ENCODE results near the gene LIN9.
"Not testable (repeated sequence)": the region's sequence is repeated elsewhere in the genome, so short reads cannot be mapped to it uniquely, and the experiment has no call there.

LIN9 gene

GRCh38 chr1:226268421-226269124, 40.4 kb downstream of the LIN9 start:
- Histone ChIP-seq H3K27ac (ENCODE audit: low read length) (no peak overlapping the region), H3K4me3 (ENCODE audit: low read length) (no peak overlapping the region), H3K4me1 (ENCODE audit: low read length) (no peaks in the 10 kb centered on the region), H3K27me3 (ENCODE audit: low read depth, low read length) (no peaks in the 10 kb centered on the region), H4K20me1 (ENCODE audit: insufficient read depth, low read length) (no peaks in the 10 kb centered on the region), H3K9me3 (ENCODE audit: insufficient read depth, low read length) (no peaks in the 10 kb centered on the region), H3K36me3 (replicated peaks; ENCODE audit: low read depth, low read length) (peaks cover 19% of the 10 kb centered on the region), H3K9ac (ENCODE audit: low read length) (no peak overlapping the region), H3K4me2 (ENCODE audit: low read length) (no peak overlapping the region), H2AFZ (ENCODE audit: low read depth, low read length) (no peak overlapping the region), H3K79me2 (ENCODE audit: low read length) (no peaks in the 10 kb centered on the region)
- no peak for TF ChIP-seq EZH2phosphoT487 (IDR thresholded peaks at IDR 0.05; ENCODE audit: low read depth)
- TF ChIP-seq, protein P1, sequence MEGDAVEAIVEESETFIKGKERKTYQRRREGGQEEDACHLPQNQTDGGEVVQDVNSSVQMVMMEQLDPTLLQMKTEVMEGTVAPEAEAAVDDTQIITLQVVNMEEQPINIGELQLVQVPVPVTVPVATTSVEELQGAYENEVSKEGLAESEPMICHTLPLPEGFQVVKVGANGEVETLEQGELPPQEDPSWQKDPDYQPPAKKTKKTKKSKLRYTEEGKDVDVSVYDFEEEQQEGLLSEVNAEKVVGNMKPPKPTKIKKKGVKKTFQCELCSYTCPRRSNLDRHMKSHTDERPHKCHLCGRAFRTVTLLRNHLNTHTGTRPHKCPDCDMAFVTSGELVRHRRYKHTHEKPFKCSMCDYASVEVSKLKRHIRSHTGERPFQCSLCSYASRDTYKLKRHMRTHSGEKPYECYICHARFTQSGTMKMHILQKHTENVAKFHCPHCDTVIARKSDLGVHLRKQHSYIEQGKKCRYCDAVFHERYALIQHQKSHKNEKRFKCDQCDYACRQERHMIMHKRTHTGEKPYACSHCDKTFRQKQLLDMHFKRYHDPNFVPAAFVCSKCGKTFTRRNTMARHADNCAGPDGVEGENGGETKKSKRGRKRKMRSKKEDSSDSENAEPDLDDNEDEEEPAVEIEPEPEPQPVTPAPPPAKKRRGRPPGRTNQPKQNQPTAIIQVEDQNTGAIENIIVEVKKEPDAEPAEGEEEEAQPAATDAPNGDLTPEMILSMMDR (IDR thresholded peaks at IDR 0.05; ENCODE audit: low read depth, low read length): no peak

DNA sequence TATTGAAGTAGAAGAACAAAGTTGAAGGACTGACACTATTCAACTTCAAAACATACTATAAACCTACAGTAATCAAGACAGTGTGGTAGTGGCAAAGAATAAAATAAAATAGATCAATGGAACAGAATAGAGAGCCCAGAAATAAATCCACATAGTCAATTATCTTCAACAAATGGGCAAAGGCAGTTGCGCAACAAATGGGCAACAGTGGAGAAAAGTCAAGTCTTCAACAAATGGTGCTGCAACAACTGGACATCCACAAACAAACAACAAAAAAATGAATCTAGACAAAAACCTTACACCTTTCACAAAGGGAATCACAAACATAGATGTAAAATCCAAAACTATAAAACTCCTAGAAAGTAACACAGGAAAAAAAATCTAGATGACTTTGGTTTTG, 47.1 kb downstream of the LIN9 start:
- Histone ChIP-seq H3K4me2 (ENCODE audit: low read length) (no peak overlapping the region), H3K9ac (ENCODE audit: low read length) (no peak overlapping the region), H3K27ac (ENCODE audit: low read length) (no peak overlapping the region), H3K27me3 (ENCODE audit: low read depth, low read length) (no peaks in the 10 kb centered on the region), H2AFZ (ENCODE audit: low read depth, low read length) (no peak overlapping the region), H3K4me1 (ENCODE audit: low read length) (no peaks in the 10 kb centered on the region), H3K4me3 (ENCODE audit: low read length) (no peak overlapping the region), H3K9me3 (ENCODE audit: insufficient read depth, low read length) (peaks cover 4% of the 10 kb centered on the region), H3K36me3 (replicated peaks; ENCODE audit: low read depth, low read length) (peaks cover 37% of the 10 kb centered on the region), H4K20me1 (ENCODE audit: insufficient read depth, low read length) (no peaks in the 10 kb centered on the region), H3K79me2 (ENCODE audit: low read length) (no peaks in the 10 kb centered on the region)
- no peak for TF ChIP-seq EZH2phosphoT487 (IDR thresholded peaks at IDR 0.05; ENCODE audit: low read depth)
- TF ChIP-seq, protein P1 (IDR thresholded peaks at IDR 0.05; ENCODE audit: low read depth, low read length): no peak

DNA sequence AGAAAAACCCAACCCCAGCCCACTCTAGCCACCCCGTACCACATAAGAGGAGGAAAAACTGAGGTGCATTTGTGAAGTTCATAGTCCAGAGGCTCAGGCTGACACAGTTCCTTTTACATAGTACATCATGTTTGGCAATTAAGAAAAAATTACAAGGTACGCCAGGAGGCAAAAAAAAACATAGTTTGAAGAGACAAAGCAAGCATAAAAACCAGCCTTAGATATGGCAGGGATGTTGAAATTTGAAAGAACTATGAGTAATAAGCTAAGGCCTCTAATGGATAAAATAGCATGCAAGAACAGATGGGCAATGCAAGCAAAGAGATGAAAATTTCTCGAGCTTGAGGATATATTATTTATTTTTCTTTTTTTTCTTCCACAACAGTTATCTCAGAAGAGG, 53.6 kb downstream of the LIN9 start:
- Histone ChIP-seq H3K4me3 (ENCODE audit: low read length) (no peak overlapping the region), H2AFZ (ENCODE audit: low read depth, low read length) (no peak overlapping the region), H3K4me1 (ENCODE audit: low read length) (no peaks in the 10 kb centered on the region), H3K9ac (ENCODE audit: low read length) (no peak overlapping the region), H4K20me1 (ENCODE audit: insufficient read depth, low read length) (no peaks in the 10 kb centered on the region), H3K9me3 (ENCODE audit: insufficient read depth, low read length) (peaks cover 4% of the 10 kb centered on the region), H3K27me3 (ENCODE audit: low read depth, low read length) (no peaks in the 10 kb centered on the region), H3K79me2 (ENCODE audit: low read length) (no peaks in the 10 kb centered on the region), H3K4me2 (ENCODE audit: low read length) (no peak overlapping the region), H3K27ac (ENCODE audit: low read length) (no peak overlapping the region; the same call in 1 of the 2 replicates), H3K36me3 (replicated peaks; ENCODE audit: low read depth, low read length) (peaks cover 21% of the 10 kb centered on the region)
- TF ChIP-seq, protein P1 (IDR thresholded peaks at IDR 0.05; ENCODE audit: low read depth, low read length): no peak
- TF ChIP-seq EZH2phosphoT487 (IDR thresholded peaks at IDR 0.05; ENCODE audit: low read depth): no peak

- H3K79me2 ChIP-seq (ENCODE audit: low read length): no peaks in the 10 kb centered on the region
- peaks cover 15% of the 10 kb centered on the region for H3K36me3 ChIP-seq (replicated peaks; ENCODE audit: low read depth, low read length)
- H3K9me3 ChIP-seq (ENCODE audit: insufficient read depth, low read length): no peaks in the 10 kb centered on the region
- H3K9ac ChIP-seq (ENCODE audit: low read length): no peak overlapping the region
- no peak overlapping the region for H3K27ac ChIP-seq (ENCODE audit: low read length)
- H2AFZ ChIP-seq (ENCODE audit: low read depth, low read length): no peak overlapping the region
- no peaks in the 10 kb centered on the region for H4K20me1 ChIP-seq (ENCODE audit: insufficient read depth, low read length)
- H3K4me2 ChIP-seq (ENCODE audit: low read length): no peak overlapping the region
- H3K4me1 ChIP-seq (ENCODE audit: low read length): peaks cover 8% of the 10 kb centered on the region
- TF ChIP-seq, protein P1 (IDR thresholded peaks at IDR 0.05; ENCODE audit: low read depth, low read length): no peak
- TF ChIP-seq EZH2phosphoT487 (IDR thresholded peaks at IDR 0.05; ENCODE audit: low read depth): no peak
- no peak overlapping the region for H3K4me3 ChIP-seq (ENCODE audit: low read length)
- no peaks in the 10 kb centered on the region for H3K27me3 ChIP-seq (ENCODE audit: low read depth, low read length)
Measured at GRCh38 chr1:226253933-226254332, 55.0 kb downstream of the LIN9 start.

GRCh38 chr1:226252841-226253240, 56.1 kb downstream of the LIN9 start:
- not testable (repeated sequence) for H3K27ac ChIP-seq (ENCODE audit: low read length); H3K9me3 ChIP-seq (ENCODE audit: insufficient read depth, low read length); H3K4me2 ChIP-seq (ENCODE audit: low read length); H2AFZ ChIP-seq (ENCODE audit: low read depth, low read length); H3K79me2 ChIP-seq (ENCODE audit: low read length); H3K4me3 ChIP-seq (ENCODE audit: low read length); H4K20me1 ChIP-seq (ENCODE audit: insufficient read depth, low read length); H3K9ac ChIP-seq (ENCODE audit: low read length); H3K27me3 ChIP-seq (ENCODE audit: low read depth, low read length)
- peaks cover 18% of the 10 kb centered on the region for H3K4me1 ChIP-seq (ENCODE audit: low read length)
- peaks cover 15% of the 10 kb centered on the region for H3K36me3 ChIP-seq (replicated peaks; ENCODE audit: low read depth, low read length)
